ENCODE measurements around the gene GUCY2D.

GUCY2D gene

DNA sequence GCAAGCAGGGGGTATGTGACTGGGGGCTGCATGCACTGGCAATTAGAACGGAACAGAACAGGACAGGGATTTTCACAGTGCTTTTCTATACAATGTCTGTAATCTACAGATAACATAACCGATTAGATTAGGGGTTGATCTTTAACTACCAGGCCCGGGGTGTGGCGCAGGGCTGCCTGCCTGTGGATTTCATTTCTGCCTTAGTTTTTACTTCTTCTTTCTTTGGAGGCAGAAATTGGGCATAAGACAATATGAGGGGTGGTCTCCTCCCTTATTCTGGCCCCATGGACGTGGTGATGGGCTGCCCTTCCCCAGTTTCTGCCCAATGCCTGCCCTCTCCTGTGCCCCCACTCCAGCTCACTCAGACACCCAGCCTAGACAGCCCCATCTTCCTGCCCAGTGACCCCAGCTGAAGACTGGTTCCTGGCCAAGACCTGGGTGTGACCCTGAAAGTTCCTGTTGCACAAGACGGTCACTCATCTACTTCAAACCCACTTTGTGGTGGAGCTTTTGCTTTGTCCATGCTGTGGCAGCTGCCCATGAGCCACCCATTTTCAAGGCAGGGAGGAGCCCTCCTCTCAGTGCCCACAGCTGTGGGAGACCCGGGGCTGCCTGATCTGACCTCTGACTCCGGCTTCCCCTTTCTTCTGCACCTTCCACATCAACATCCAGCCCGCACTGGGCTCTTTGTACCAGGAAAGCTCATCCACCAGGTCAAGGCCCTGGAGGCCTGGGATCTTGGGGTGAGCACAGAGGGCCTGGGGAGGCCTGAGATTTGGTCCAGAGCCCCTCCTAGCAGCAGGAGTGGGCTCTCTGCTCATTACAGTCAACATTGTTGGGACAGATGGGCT lies 66.5 kb downstream of the GUCY2D start:
- H4K91ac ChIP-seq (ENCODE audit: low read depth, low read length, poor library complexity): no peak overlapping the region

GRCh38 chr17:8069587-8069860 lies 67.1 kb downstream of the GUCY2D start:
- Histone ChIP-seq H3K27ac (replicated peaks; ENCODE audit: low read length) (no peak overlapping the region), H3K4me3 (ENCODE audit: low read length in 2 of 2) (no peak overlapping the region), H3K9me3 (replicated peaks in 1 of 2; ENCODE audit: control insufficient read depth in 2 of 2, insufficient read depth in 1 of 2, low read depth in 1 of 2, low read length in 2 of 2) (peaks cover 0 to 2% of the 10 kb centered on the region in 2 donors), H2BK5ac (ENCODE audit: low read length) (no peak overlapping the region), H2BK12ac (ENCODE audit: low read length) (no peak overlapping the region), H3K4me1 (ENCODE audit: control insufficient read depth in 2 of 2, insufficient read depth in 1 of 2, low read depth in 1 of 2, low read length in 2 of 2) (peaks cover 4 to 15% of the 10 kb centered on the region in 2 donors), H3K4ac (ENCODE audit: low read length) (no peak overlapping the region), H3K27me3 (ENCODE audit: control insufficient read depth in 3 of 3, insufficient read depth in 3 of 3, low read depth in 1 of 3, low read length in 3 of 3) (peaks cover 22 to 92% (median 50%) of the 10 kb centered on the region in 3 experiments), H3K18ac (ENCODE audit: low read length) (no peak overlapping the region), H3K79me1 (ENCODE audit: low read depth, low read length) (no peaks in the 10 kb centered on the region), H4K8ac (ENCODE audit: low read depth, low read length) (no peak overlapping the region), H3K9ac (ENCODE audit: low read depth, low read length, poor library complexity) (no peak overlapping the region), H2AFZ (ENCODE audit: low read length) (no peak overlapping the region), H2BK15ac (ENCODE audit: low read length) (no peak overlapping the region), H3K4me2 (ENCODE audit: insufficient read depth, low read length, poor library complexity, severe bottlenecking) (no peak overlapping the region), H2AK5ac (ENCODE audit: low read depth, low read length) (no peak overlapping the region), H3K23ac (ENCODE audit: low read depth, low read length, poor library complexity) (no peak overlapping the region), H2BK120ac (ENCODE audit: low read depth, low read length) (no peak overlapping the region), H4K91ac (ENCODE audit: low read depth, low read length, poor library complexity) (no peak overlapping the region), H3K14ac (ENCODE audit: low read length) (no peak overlapping the region), H3K36me3 (replicated peaks in 1 of 2; ENCODE audit: control insufficient read depth in 2 of 2, insufficient read depth in 2 of 2, low read length in 2 of 2) (no peaks in the 10 kb centered on the region)
- WGBS, 2 donors (ENCODE audit: extremely low coverage in 2 of 2, insufficient read length in 2 of 2, insufficient replicate concordance in 1 of 2): no CpG with 5 or more reads among the region's 3 CpGs
- no peak for DNase-seq (ENCODE audit: low spot score)

More for the DNA sequence above, 66.5 kb downstream of the GUCY2D start:
- no peak overlapping the region for H2BK15ac ChIP-seq (ENCODE audit: low read length)
- H3K36me3 ChIP-seq (replicated peaks in 1 of 2; ENCODE audit: control insufficient read depth in 2 of 2, insufficient read depth in 2 of 2, low read length in 2 of 2): no peaks in the 10 kb centered on the region
- no peak overlapping the region for H3K9ac ChIP-seq (ENCODE audit: low read depth, low read length, poor library complexity)
- H3K79me1 ChIP-seq (ENCODE audit: low read depth, low read length): no peaks in the 10 kb centered on the region
- no peak overlapping the region for H3K27ac ChIP-seq (replicated peaks; ENCODE audit: low read length)
- H3K4me1 ChIP-seq (ENCODE audit: control insufficient read depth in 2 of 2, insufficient read depth in 1 of 2, low read depth in 1 of 2, low read length in 2 of 2): peaks cover 4 to 16% of the 10 kb centered on the region in 2 donors
- no peak overlapping the region for H2BK12ac ChIP-seq (ENCODE audit: low read length)
- H3K27me3 ChIP-seq (ENCODE audit: control insufficient read depth in 3 of 3, insufficient read depth in 3 of 3, low read depth in 1 of 3, low read length in 3 of 3): peaks cover 19 to 90% (median 50%) of the 10 kb centered on the region in 3 experiments
- peaks cover 0 to 2% of the 10 kb centered on the region in 2 donors for H3K9me3 ChIP-seq (replicated peaks in 1 of 2; ENCODE audit: control insufficient read depth in 2 of 2, insufficient read depth in 1 of 2, low read depth in 1 of 2, low read length in 2 of 2)
- no peak overlapping the region for H4K8ac ChIP-seq (ENCODE audit: low read depth, low read length)
- H3K18ac ChIP-seq (ENCODE audit: low read length): no peak overlapping the region
- no CpG with 5 or more reads among the region's 9 CpGs for WGBS, 2 donors (ENCODE audit: extremely low coverage in 2 of 2, insufficient read length in 2 of 2, insufficient replicate concordance in 1 of 2)
- no peak for DNase-seq (ENCODE audit: low spot score)
- H3K4ac ChIP-seq (ENCODE audit: low read length): no peak overlapping the region
- H2AFZ ChIP-seq (ENCODE audit: low read length): no peak overlapping the region
- no peak overlapping the region for H3K4me3 ChIP-seq (ENCODE audit: low read length in 2 of 2)
- H3K23ac ChIP-seq (ENCODE audit: low read depth, low read length, poor library complexity): no peak overlapping the region
- no peak overlapping the region for H3K14ac ChIP-seq (ENCODE audit: low read length)
- no peak overlapping the region for H2AK5ac ChIP-seq (ENCODE audit: low read depth, low read length)
- no peak overlapping the region for H2BK120ac ChIP-seq (ENCODE audit: low read depth, low read length)
- H2BK5ac ChIP-seq (ENCODE audit: low read length): no peak overlapping the region
- no peak overlapping the region for H3K4me2 ChIP-seq (ENCODE audit: insufficient read depth, low read length, poor library complexity, severe bottlenecking)

All from neuronal stem cell (in vitro differentiated cells).